Type B pancreatic cell (in vitro differentiated cells): Measurements from ENCODE around the gene SPATA31E1. TPM values are rescaled to one million over a fixed set of nuclear protein-coding genes. Genes with fewer than 3 reads are reported as not detected.

ENCODE experiments used
- DNase-seq: peaks from one replicate; pipeline ENCODE4 v3.0.0; 2021; ENCODE audit warnings: mixed read lengths; ENCODE audit not compliant: unreplicated experiment; ENCODE audit errors: extremely low spot score
- H3K27ac Mint-ChIP-seq: 2 replicates; pipeline ENCODE4 v1.8.0; 2021; ENCODE audit warnings: mild to moderate bottlenecking, mixed read lengths
- H3K27me3 Mint-ChIP-seq: 2 replicates; pipeline ENCODE4 v1.8.0; 2021; ENCODE audit warnings: mixed read lengths
- H3K36me3 Mint-ChIP-seq: 2 replicates; pipeline ENCODE4 v1.8.0; 2021; ENCODE audit warnings: mixed read lengths
- H3K4me1 Mint-ChIP-seq: one replicate; pipeline ENCODE4 v1.8.0; 2021; ENCODE audit warnings: mixed read lengths; ENCODE audit not compliant: unreplicated experiment
- H3K4me3 Mint-ChIP-seq: 2 replicates; pipeline ENCODE4 v1.8.0; 2021; ENCODE audit warnings: mild to moderate bottlenecking, mixed read lengths
- H3K9me3 Mint-ChIP-seq: 2 replicates; pipeline ENCODE4 v1.8.0; 2021; ENCODE audit warnings: mixed read lengths
- CTCF ChIP-seq: fragments of 200-600 bp; sonication (generic); conservative IDR thresholded peaks from 2 replicates; pipeline ENCODE4 v1.5.0; 2021; ENCODE audit warnings: antibody characterized with exemption, mild to moderate bottlenecking
- total RNA-seq: library from RNA; stranded (reverse); gene quantifications from 2 replicates; pipeline ENCODE4 v1.2.1, GENCODE V29; 2021; ENCODE audit warnings: low replicate concordance

SPATA31E1 gene
- total RNA-seq, 1 donor from 2014 or later: not detected

GRCh38 chr9:87863882-87864465, 18.7 kb upstream of the SPATA31E1 start:
- H3K9me3 Mint-ChIP-seq: peaks cover 11% of the 10 kb centered on the region
- no peaks in the 10 kb centered on the region for H3K4me1 Mint-ChIP-seq
- H3K36me3 Mint-ChIP-seq: no peaks in the 10 kb centered on the region
- DNase-seq: no peak
- H3K27ac Mint-ChIP-seq: no peak overlapping the region
- no peak overlapping the region for H3K4me3 Mint-ChIP-seq
- TF ChIP-seq CTCF: no peak
- no peaks in the 10 kb centered on the region for H3K27me3 Mint-ChIP-seq

GRCh38 chr9:87864915-87865314, 17.8 kb upstream of the SPATA31E1 start:
- TF ChIP-seq CTCF: no peak
- H3K4me3 Mint-ChIP-seq: no peak overlapping the region
- H3K36me3 Mint-ChIP-seq: no peaks in the 10 kb centered on the region
- peaks cover 11% of the 10 kb centered on the region for H3K9me3 Mint-ChIP-seq
- H3K27me3 Mint-ChIP-seq: no peaks in the 10 kb centered on the region
- H3K4me1 Mint-ChIP-seq: no peaks in the 10 kb centered on the region
- H3K27ac Mint-ChIP-seq: no peak overlapping the region
- no peak for DNase-seq

- no peak for TF ChIP-seq CTCF
- H3K4me3 Mint-ChIP-seq: no peak overlapping the region
- no peak overlapping the region for H3K27ac Mint-ChIP-seq
- no peaks in the 10 kb centered on the region for H3K36me3 Mint-ChIP-seq
- DNase-seq: no peak
- H3K27me3 Mint-ChIP-seq: no peaks in the 10 kb centered on the region
- H3K9me3 Mint-ChIP-seq: peaks cover 5% of the 10 kb centered on the region
- no peaks in the 10 kb centered on the region for H3K4me1 Mint-ChIP-seq
Observed at GRCh38 chr9:87865626-87866025, 17.1 kb upstream of the SPATA31E1 start.

- TF ChIP-seq CTCF: no peak
- Mint-ChIP-seq H3K4me1 (no peaks in the 10 kb centered on the region), H3K27ac (no peak overlapping the region), H3K27me3 (no peaks in the 10 kb centered on the region), H3K36me3 (no peaks in the 10 kb centered on the region), H3K4me3 (no peak overlapping the region), H3K9me3 (no peaks in the 10 kb centered on the region)
- DNase-seq: no peak
Observed at GRCh38 chr9:87867391-87867790, 15.3 kb upstream of the SPATA31E1 start.

GRCh38 chr9:87868175-87868574, 14.5 kb upstream of the SPATA31E1 start:
- H3K27me3 Mint-ChIP-seq: no peaks in the 10 kb centered on the region
- no peak for DNase-seq
- H3K27ac Mint-ChIP-seq: no peak overlapping the region
- H3K36me3 Mint-ChIP-seq: no peaks in the 10 kb centered on the region
- no peak for TF ChIP-seq CTCF
- H3K9me3 Mint-ChIP-seq: no peaks in the 10 kb centered on the region
- H3K4me3 Mint-ChIP-seq: no peak overlapping the region
- H3K4me1 Mint-ChIP-seq: no peaks in the 10 kb centered on the region

GRCh38 chr9:87868635-87869034, 14.0 kb upstream of the SPATA31E1 start:
- Mint-ChIP-seq H3K27ac (no peak overlapping the region), H3K9me3 (no peaks in the 10 kb centered on the region), H3K4me3 (no peak overlapping the region), H3K4me1 (peaks cover under 1% of the 10 kb centered on the region), H3K36me3 (no peaks in the 10 kb centered on the region), H3K27me3 (no peaks in the 10 kb centered on the region)
- no peak for DNase-seq
- no peak for TF ChIP-seq CTCF
